ENCODE results near the gene FBXL17. TPM values are rescaled to one million over a fixed set of nuclear protein-coding genes. Genes with fewer than 3 reads are reported as not detected.

Gene FBXL17
- total and polyA plus RNA-seq, 2 of the 13 experiments (the other 11 are each of a cell fraction or from before 2014, with no cell fraction given): 3.0 to 7.9 TPM

GRCh38 chr5:107955321-107955720, 426.6 kb downstream of the FBXL17 start:
- FAIRE-seq (no peak), DNase-seq (ENCODE audit: low spot score) (no peak), ATAC-seq (no peak)
- Histone ChIP-seq H3K4me1 (ENCODE audit: insufficient read depth, low read length) (no peaks in the 10 kb centered on the region), H2AFZ (ENCODE audit: low read length) (no peak overlapping the region), H3K9ac (ENCODE audit: insufficient read depth, low read depth, low read length) (no peak overlapping the region), H3K27me3 (ENCODE audit: control insufficient read depth in 1 of 2, insufficient read depth in 2 of 2, low read length in 2 of 2) (no peaks in the 10 kb centered on the region), H4K20me1 (ENCODE audit: insufficient read depth, low read length) (no peaks in the 10 kb centered on the region), H3K27ac (ENCODE audit: extremely low read length, insufficient read depth, low read length) (no peak overlapping the region), H3K4me2 (ENCODE audit: low read depth, low read length) (no peak overlapping the region), H3K79me2 (ENCODE audit: insufficient read depth, low read length) (no peaks in the 10 kb centered on the region), H3K9me3 (ENCODE audit: low read length) (no peaks in the 10 kb centered on the region), H3K36me3 (replicated peaks in 1 of 2; ENCODE audit: control insufficient read depth in 1 of 2, insufficient read depth in 2 of 2, low read length in 2 of 2) (no peaks in the 10 kb centered on the region), H3K4me3 (replicated peaks in 1 of 3; ENCODE audit: insufficient read depth in 1 of 3, low read depth in 2 of 3, low read length in 3 of 3) (no peak overlapping the region)
- ChIA-PET POLR2A (no interaction called here), CTCF (ENCODE audit: low intra/inter-chr PET ratio, low total read pairs) (no interaction called here)
- TF ChIP-seq ZNF7 (CRISPR knock-in tag; IDR thresholded peaks at IDR 0.05): no peak
- no peak for TF ChIP-seq PTBP1 (IDR thresholded peaks at IDR 0.05; ENCODE audit: low read depth, low read length, poor library complexity, severe bottlenecking)
- TF ChIP-seq SIN3B (IDR thresholded peaks at IDR 0.05; ENCODE audit: low read length): no peak
- intact Hi-C loops (cut with micrococcal nuclease; ENCODE audit: unreplicated experiment) (no loop called here), in situ Hi-C loops (cut with HindIII; ENCODE audit: extremely low pct_ligation_motif_present, low pct_unique_long_range_greater_than_20kb) (no loop called here)
- WGBS (ENCODE audit: low lambda C conversion rate): 50% methylated on average over 3 of the region's 3 CpGs
- no TSS peak for BruUV-seq (replicated peaks)

DNA sequence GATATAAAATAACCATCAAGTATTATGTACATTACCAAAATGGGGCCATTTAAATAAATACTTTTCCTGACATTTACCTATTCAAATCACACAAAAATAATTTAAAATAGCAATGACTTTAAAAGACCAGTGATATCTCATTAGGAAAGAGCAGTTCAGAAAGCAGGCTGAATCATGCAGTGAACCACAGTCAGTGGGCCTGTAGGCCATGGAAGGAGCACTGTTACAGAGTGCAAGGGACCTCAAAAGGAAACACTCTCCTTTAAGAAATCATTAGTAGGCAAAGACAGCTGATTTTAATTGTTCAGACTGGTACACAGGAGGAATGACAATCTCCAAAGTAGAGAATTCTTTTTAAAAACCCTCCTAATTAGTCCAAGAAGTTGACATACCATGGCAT, 427.6 kb downstream of the FBXL17 start:
- no peak for FAIRE-seq
- no TSS peak for BruUV-seq (replicated peaks)
- ChIA-PET CTCF (ENCODE audit: low intra/inter-chr PET ratio, low total read pairs) (no interaction called here), POLR2A (no interaction called here)
- ATAC-seq: no peak
- Histone ChIP-seq H3K36me3 (replicated peaks in 1 of 2; ENCODE audit: control insufficient read depth in 1 of 2, insufficient read depth in 2 of 2, low read length in 2 of 2) (no peaks in the 10 kb centered on the region), H3K9ac (ENCODE audit: insufficient read depth, low read depth, low read length) (no peak overlapping the region), H3K27me3 (ENCODE audit: control insufficient read depth in 1 of 2, insufficient read depth in 2 of 2, low read length in 2 of 2) (no peaks in the 10 kb centered on the region), H3K4me2 (ENCODE audit: low read depth, low read length) (no peak overlapping the region), H4K20me1 (ENCODE audit: insufficient read depth, low read length) (no peaks in the 10 kb centered on the region), H3K79me2 (ENCODE audit: insufficient read depth, low read length) (no peaks in the 10 kb centered on the region), H3K9me3 (ENCODE audit: low read length) (no peaks in the 10 kb centered on the region), H3K4me1 (ENCODE audit: insufficient read depth, low read length) (no peaks in the 10 kb centered on the region), H3K27ac (ENCODE audit: extremely low read length, insufficient read depth, low read length) (no peak overlapping the region), H3K4me3 (replicated peaks in 1 of 3; ENCODE audit: insufficient read depth in 1 of 3, low read depth in 2 of 3, low read length in 3 of 3) (no peak overlapping the region), H2AFZ (ENCODE audit: low read length) (no peak overlapping the region)
- no peak for DNase-seq (ENCODE audit: low spot score)
- intact Hi-C loops (cut with micrococcal nuclease; ENCODE audit: unreplicated experiment) (no loop called here), in situ Hi-C loops (cut with HindIII; ENCODE audit: extremely low pct_ligation_motif_present, low pct_unique_long_range_greater_than_20kb) (no loop called here)
- no peak for TF ChIP-seq ZNF12 (CRISPR knock-in tag; IDR thresholded peaks at IDR 0.05)
- TF ChIP-seq ZNF879 (CRISPR knock-in tag; IDR thresholded peaks at IDR 0.05): no peak
- no peak for TF ChIP-seq AFF4 (CRISPR knock-in tag; IDR thresholded peaks at IDR 0.05)
- no peak for TF ChIP-seq HOXA7 (CRISPR knock-in tag; IDR thresholded peaks at IDR 0.05)
- no peak for TF ChIP-seq PHF21A (CRISPR knock-in tag; IDR thresholded peaks at IDR 0.05)
- no peak for TF ChIP-seq DMAP1 (CRISPR knock-in tag; IDR thresholded peaks at IDR 0.05)
- TF ChIP-seq CC2D1A (CRISPR knock-in tag; IDR thresholded peaks at IDR 0.05): no peak
- no peak for TF ChIP-seq MED13 (CRISPR knock-in tag; IDR thresholded peaks at IDR 0.05)
- TF ChIP-seq, protein P1, sequence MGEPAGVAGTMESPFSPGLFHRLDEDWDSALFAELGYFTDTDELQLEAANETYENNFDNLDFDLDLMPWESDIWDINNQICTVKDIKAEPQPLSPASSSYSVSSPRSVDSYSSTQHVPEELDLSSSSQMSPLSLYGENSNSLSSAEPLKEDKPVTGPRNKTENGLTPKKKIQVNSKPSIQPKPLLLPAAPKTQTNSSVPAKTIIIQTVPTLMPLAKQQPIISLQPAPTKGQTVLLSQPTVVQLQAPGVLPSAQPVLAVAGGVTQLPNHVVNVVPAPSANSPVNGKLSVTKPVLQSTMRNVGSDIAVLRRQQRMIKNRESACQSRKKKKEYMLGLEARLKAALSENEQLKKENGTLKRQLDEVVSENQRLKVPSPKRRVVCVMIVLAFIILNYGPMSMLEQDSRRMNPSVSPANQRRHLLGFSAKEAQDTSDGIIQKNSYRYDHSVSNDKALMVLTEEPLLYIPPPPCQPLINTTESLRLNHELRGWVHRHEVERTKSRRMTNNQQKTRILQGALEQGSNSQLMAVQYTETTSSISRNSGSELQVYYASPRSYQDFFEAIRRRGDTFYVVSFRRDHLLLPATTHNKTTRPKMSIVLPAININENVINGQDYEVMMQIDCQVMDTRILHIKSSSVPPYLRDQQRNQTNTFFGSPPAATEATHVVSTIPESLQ (CRISPR knock-in tag; conservative IDR thresholded peaks at IDR 0.05): no peak
- TF ChIP-seq ZNF274 (CRISPR knock-in tag; IDR thresholded peaks at IDR 0.05): no peak
- TF ChIP-seq CENPX (CRISPR knock-in tag; IDR thresholded peaks at IDR 0.05): no peak
